ENCODE results near the gene SYT13. TPM values are rescaled to one million over a fixed set of nuclear protein-coding genes. Genes with fewer than 3 reads are reported as not detected.

The SYT13 gene
- total and polyA plus RNA-seq, 2 of the 4 experiments (the other 2 are of a cell fraction) = not detected

- DNase-seq = no peak
- Histone ChIP-seq H3K56ac (ENCODE audit: extremely low read depth, insufficient read depth, low read length) (no peak overlapping the region), H3K4me3 (ENCODE audit: insufficient read depth, low read depth, low read length) (no peak overlapping the region), H4K91ac (ENCODE audit: insufficient read depth, low read depth, low read length) (no peak overlapping the region), H3K4me2 (ENCODE audit: low read depth, low read length) (no peak overlapping the region), H4K8ac (ENCODE audit: low read depth in 2 of 2, low read length in 2 of 2) (no peak overlapping the region), H3K27me3 (ENCODE audit: control insufficient read depth, insufficient read depth, low read length) (no peaks in the 10 kb centered on the region), H3K4me1 (ENCODE audit: control insufficient read depth, insufficient read depth, low read length) (no peaks in the 10 kb centered on the region; the same call in 1 of the 2 replicates), H2AK5ac (ENCODE audit: low read depth, low read length) (no peak overlapping the region), H3K18ac (ENCODE audit: low read depth, low read length) (no peak overlapping the region), H3K9me1 (ENCODE audit: insufficient read depth, low read length) (no peaks in the 10 kb centered on the region; the same call in 1 of the 2 replicates), H2BK120ac (ENCODE audit: low read depth, low read length) (no peak overlapping the region), H3K14ac (replicated peaks; ENCODE audit: low read depth, low read length) (no peak overlapping the region), H3K4ac (ENCODE audit: low read depth, low read length) (no peak overlapping the region), H3K27ac (ENCODE audit: insufficient read depth, low read length) (no peak overlapping the region), H3K9me3 (ENCODE audit: control insufficient read depth, insufficient read depth, low read length) (no peaks in the 10 kb centered on the region), H4K5ac (ENCODE audit: low read depth, low read length) (no peak overlapping the region), H3K23ac (ENCODE audit: low read depth, low read length) (no peak overlapping the region), H2BK15ac (ENCODE audit: low read depth, low read length) (no peak overlapping the region), H2AK9ac (replicated peaks; ENCODE audit: low read depth, low read length, poor library complexity) (no peak overlapping the region), H2AFZ (replicated peaks; ENCODE audit: low read length, poor library complexity) (no peak overlapping the region), H2BK20ac (ENCODE audit: low read depth, low read length) (no peak overlapping the region), H3K9ac (ENCODE audit: low read depth, low read length) (no peak overlapping the region), H3K79me1 (ENCODE audit: low read depth in 1 of 2, low read length in 2 of 2) (no peaks in the 10 kb centered on the region), H2BK5ac (ENCODE audit: low read depth, low read length, poor library complexity, severe bottlenecking) (no peak overlapping the region), H3K36me3 (ENCODE audit: control insufficient read depth, insufficient read depth, low read length) (peaks cover 4% of the 10 kb centered on the region; the same call in 1 of the 2 replicates), H4K20me1 (ENCODE audit: insufficient read depth, low read length) (no peaks in the 10 kb centered on the region)
- no TSS peak for BruUV-seq (replicated peaks)
- dilution Hi-C loops (cut with HindIII; ENCODE audit: low sequenced_read_pairs, unreplicated experiment) (no loop called here), in situ Hi-C loops (cut with MboI; ENCODE audit: low sequenced_read_pairs) (no loop called here), intact Hi-C loops (cut with micrococcal nuclease) (no loop called here)
- TF ChIP-seq POLR2A (IDR thresholded peaks at IDR 0.05; ENCODE audit: low read depth, low read length) (no peak), NFE2L2 (IDR thresholded peaks at IDR 0.05; ENCODE audit: low read depth, low read length) (no peak), BHLHE40 (IDR thresholded peaks at IDR 0.05; ENCODE audit: low read depth, low read length) (no peak), CEBPB (IDR thresholded peaks at IDR 0.05; ENCODE audit: low read depth, low read length) (no peak), SMC3 (IDR thresholded peaks at IDR 0.05; ENCODE audit: low read depth, low read length) (no peak)
- no peak for ATAC-seq (ENCODE audit: low read depth)
- CTCF ChIA-PET = interaction anchor here (0.7 kb wide), 1 partner anchor 612 kb away, joined by 4 read pairs; no protein-coding TSS in a partner anchor
- WGBS, 2 experiments (ENCODE audit: extremely low coverage in 2 of 2, insufficient read length in 1 of 2) = no CpG with 5 or more reads among the region's 1 CpG
- POLR2A ChIA-PET (ENCODE audit: unreplicated experiment) = no interaction called here
Observed at GRCh38 chr11:45213717-45214116, 72.4 kb downstream of the SYT13 start.
